ENCODE measurements around the gene RNASE9.
"Not testable (repeated sequence)": the region's sequence is repeated elsewhere in the genome, so short reads cannot be mapped to it uniquely, and the experiment has no call there.

The RNASE9 gene

GRCh38 chr14:20572382-20572990 lies 11.6 kb upstream of the RNASE9 start:
- DNase-seq: not testable (repeated sequence)

GRCh38 chr14:20570720-20571119 lies 9.9 kb upstream of the RNASE9 start:
- not testable (repeated sequence) for DNase-seq

GRCh38 chr14:20569865-20570264 lies 9.0 kb upstream of the RNASE9 start:
- not testable (repeated sequence) for DNase-seq

- DNase-seq: no peak
These were observed 8.2 kb upstream of the RNASE9 start for GRCh38 chr14:20569066-20569465.

GRCh38 chr14:20568393-20568792 lies 7.5 kb upstream of the RNASE9 start:
- no peak for DNase-seq

GRCh38 chr14:20567199-20567598 lies 6.4 kb upstream of the RNASE9 start:
- DNase-seq: not testable (repeated sequence)

GRCh38 chr14:20564501-20564997 lies 3.7 kb upstream of the RNASE9 start:
- DNase-seq: no peak

- DNase-seq: no peak
These were observed 3.1 kb upstream of the RNASE9 start for GRCh38 chr14:20563971-20564370.

GRCh38 chr14:20559461-20559904 lies 1.4 kb downstream of the RNASE9 start:
- DNase-seq: no peak

- no peak for DNase-seq
These were observed 3.7 kb downstream of the RNASE9 start for GRCh38 chr14:20557212-20557542.

GRCh38 chr14:20556500-20557211 lies 4.2 kb downstream of the RNASE9 start:
- no peak for DNase-seq

GRCh38 chr14:20555845-20556244 lies 5.0 kb downstream of the RNASE9 start:
- no peak for DNase-seq

GRCh38 chr14:20553024-20553423 lies 7.8 kb downstream of the RNASE9 start:
- no peak for DNase-seq

- DNase-seq: no peak
These were observed 9.2 kb downstream of the RNASE9 start for GRCh38 chr14:20551606-20552005.

GRCh38 chr14:20550926-20551325 lies 9.9 kb downstream of the RNASE9 start:
- no peak for DNase-seq

GRCh38 chr14:20548414-20549158 lies 12.3 kb downstream of the RNASE9 start:
- no peak for DNase-seq

- no peak for DNase-seq
These were observed 14.0 kb downstream of the RNASE9 start for GRCh38 chr14:20546877-20547276.

GRCh38 chr14:20539906-20540305 lies 20.9 kb downstream of the RNASE9 start:
- no peak for DNase-seq

GRCh38 chr14:20530771-20531571 lies 29.9 kb downstream of the RNASE9 start:
- peak; percentile 22 to 79 (median 58) for DNase-seq

GRCh38 chr14:20529806-20530205 lies 31.0 kb downstream of the RNASE9 start:
- DNase-seq: no peak

GRCh38 chr14:20524027-20524426 lies 36.8 kb downstream of the RNASE9 start:
- DNase-seq: no peak

GRCh38 chr14:20522332-20522731 lies 38.5 kb downstream of the RNASE9 start:
- no peak for DNase-seq

GRCh38 chr14:20516921-20517320 lies 43.9 kb downstream of the RNASE9 start:
- DNase-seq: no peak

Measured in T-helper 2 cell (primary cell).